GM10248 (cell line): Measurements from ENCODE around the gene NFATC2.

Experiments
- CTCF ChIA-PET: fragments of 300-600 bp; sonication (Branson Sonifier 250); formaldehyde crosslinking; extraction: SDS; loops from one replicate; lab custom pipeline; 2021; ENCODE audit warnings: antibody characterized with exemption; lab: Yijun Ruan, JAX
- POLR2A ChIA-PET: fragments of 350-650 bp; sonication (Branson Sonifier 250); formaldehyde crosslinking; extraction: SDS; loops from one replicate; lab custom pipeline; 2020; ENCODE audit warnings: antibody characterized with exemption; lab: Yijun Ruan, JAX
- DNase-seq: peaks from one replicate; pipeline ENCODE4 v3.0.0; 2012; ENCODE audit errors: extremely low spot score
- CTCF ChIP-seq: IDR thresholded peaks from 2 replicates; pipeline ENCODE4 v1.5.1; 2012; ENCODE audit warnings: mild to moderate bottlenecking, low read depth; ENCODE audit errors: extremely low read depth, missing control alignments, control extremely low read depth

The NFATC2 gene

GRCh38 chr20:51487076-51487475 lies 55.4 kb downstream of the NFATC2 start:
- no peak for DNase-seq
- POLR2A ChIA-PET: no interaction called here
- no peak for TF ChIP-seq CTCF
- CTCF ChIA-PET: interaction anchor here (1.9 kb wide), 1 partner anchor 14 kb away, joined by 5 read pairs; no protein-coding TSS in a partner anchor

GRCh38 chr20:51486197-51487005 lies 56.1 kb downstream of the NFATC2 start:
- ChIA-PET CTCF (interaction anchor here (1.9 kb wide), 1 partner anchor 13 kb away, joined by 5 read pairs; no protein-coding TSS in a partner anchor), POLR2A (no interaction called here)
- DNase-seq: no peak
- no peak for TF ChIP-seq CTCF

GRCh38 chr20:51484831-51485230 lies 57.7 kb downstream of the NFATC2 start:
- no peak for TF ChIP-seq CTCF
- POLR2A ChIA-PET: no interaction called here
- CTCF ChIA-PET: interaction anchor here (1.9 kb wide), 1 partner anchor 12 kb away, joined by 5 read pairs; no protein-coding TSS in a partner anchor
- no peak for DNase-seq

DNA sequence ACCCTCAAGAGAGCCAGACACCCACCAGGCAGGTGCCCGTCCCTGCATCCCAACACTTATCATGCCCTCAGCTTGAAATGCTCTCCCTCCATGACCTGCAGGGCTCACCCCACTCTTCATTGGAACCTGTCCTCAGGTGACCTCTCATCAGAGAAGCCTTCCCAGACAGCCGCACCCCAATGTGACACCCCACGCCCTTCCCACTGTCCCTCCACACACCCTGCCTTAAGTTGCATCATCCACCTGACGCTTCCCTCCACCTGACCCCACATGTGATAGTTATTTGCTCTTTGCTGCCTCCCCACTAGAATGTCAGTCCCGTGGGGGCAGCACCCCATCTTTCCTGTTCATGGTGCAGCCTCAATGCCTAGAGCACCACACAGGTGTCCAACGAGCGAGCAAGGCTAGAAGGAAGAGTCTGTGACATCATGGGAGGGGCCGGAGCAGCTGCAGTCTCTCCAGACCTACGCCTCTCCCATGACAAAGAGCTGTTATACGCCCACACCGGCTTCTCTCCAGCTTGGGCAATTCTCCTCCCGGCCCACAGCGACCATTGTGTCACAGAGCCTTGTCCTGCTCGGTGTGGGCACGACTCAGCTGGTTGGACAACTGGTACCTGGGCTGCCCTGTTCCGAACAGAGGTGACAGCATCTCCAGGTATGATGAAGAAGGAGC lies 58.2 kb downstream of the NFATC2 start:
- ChIA-PET CTCF (no interaction called here), POLR2A (no interaction called here)
- no peak for TF ChIP-seq CTCF
- no peak for DNase-seq

GRCh38 chr20:51482836-51483473 lies 59.6 kb downstream of the NFATC2 start:
- CTCF ChIA-PET: interaction anchor here (1.2 to 1.5 kb wide), 3 partner anchors 8 to 111 kb away, joined by 3 to 8 read pairs (median 3); no protein-coding TSS in a partner anchor
- POLR2A ChIA-PET: no interaction called here
- DNase-seq: no peak
- no peak for TF ChIP-seq CTCF

- DNase-seq: peak; percentile 48
- TF ChIP-seq CTCF: no peak
- ChIA-PET CTCF (interaction anchor here (0.9 to 1.6 kb wide), 7 partner anchors 10 to 113 kb away, joined by 3 to 8 read pairs (median 3); no protein-coding TSS in a partner anchor), POLR2A (interaction anchor here (0.7 kb wide), 1 partner anchor 44 kb away, joined by 3 read pairs; no protein-coding TSS in a partner anchor)
Observed at GRCh38 chr20:51481341-51481914, 61.1 kb downstream of the NFATC2 start.
